Measurements from ENCODE around the gene BHLHA9.

The BHLHA9 gene

DNA sequence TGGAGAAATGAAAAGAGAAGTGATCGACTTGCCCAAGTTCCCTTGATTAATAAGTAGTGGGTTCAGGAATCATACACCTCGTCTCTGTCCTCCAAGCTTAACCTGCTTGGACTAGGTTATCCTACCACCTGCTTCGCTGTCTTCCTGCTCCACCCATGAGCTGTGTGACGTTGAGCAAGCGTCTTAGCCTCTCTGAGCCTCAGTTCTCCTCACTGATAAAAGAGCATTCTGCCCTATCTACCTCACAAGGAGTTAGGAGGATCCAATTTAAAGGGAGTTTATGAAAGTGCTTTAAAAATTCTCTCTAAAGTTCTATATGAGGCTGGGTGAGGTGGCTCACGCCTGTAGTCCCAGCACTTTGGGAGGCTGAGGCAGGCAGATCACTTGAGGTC is 9.5 kb upstream of the BHLHA9 start:
- TF ChIP-seq, protein P1, sequence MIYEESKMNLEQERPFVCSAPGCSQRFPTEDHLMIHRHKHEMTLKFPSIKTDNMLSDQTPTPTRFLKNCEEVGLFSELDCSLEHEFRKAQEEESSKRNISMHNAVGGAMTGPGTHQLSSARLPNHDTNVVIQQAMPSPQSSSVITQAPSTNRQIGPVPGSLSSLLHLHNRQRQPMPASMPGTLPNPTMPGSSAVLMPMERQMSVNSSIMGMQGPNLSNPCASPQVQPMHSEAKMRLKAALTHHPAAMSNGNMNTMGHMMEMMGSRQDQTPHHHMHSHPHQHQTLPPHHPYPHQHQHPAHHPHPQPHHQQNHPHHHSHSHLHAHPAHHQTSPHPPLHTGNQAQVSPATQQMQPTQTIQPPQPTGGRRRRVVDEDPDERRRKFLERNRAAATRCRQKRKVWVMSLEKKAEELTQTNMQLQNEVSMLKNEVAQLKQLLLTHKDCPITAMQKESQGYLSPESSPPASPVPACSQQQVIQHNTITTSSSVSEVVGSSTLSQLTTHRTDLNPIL (CRISPR knock-in tag; IDR thresholded peaks at IDR 0.05; ENCODE audit: low read depth), result no peak
- TF ChIP-seq ZC3H10 (CRISPR knock-in tag; IDR thresholded peaks at IDR 0.05) (no peak), ZFP3 (CRISPR knock-in tag; IDR thresholded peaks at IDR 0.05) (no peak), GLIS3 (CRISPR knock-in tag; IDR thresholded peaks at IDR 0.05) (no peak), SNAI2 (CRISPR knock-in tag; IDR thresholded peaks at IDR 0.05) (no peak), ESRRG (CRISPR knock-in tag; IDR thresholded peaks at IDR 0.05) (no peak), PPARA (CRISPR knock-in tag; IDR thresholded peaks at IDR 0.05; ENCODE audit: borderline replicate concordance) (no peak), ZNF565 (CRISPR knock-in tag; conservative IDR thresholded peaks at IDR 0.05; ENCODE audit: low read depth) (no peak), CSDC2 (CRISPR knock-in tag; IDR thresholded peaks at IDR 0.05) (no peak), ZNF70 (CRISPR knock-in tag; IDR thresholded peaks at IDR 0.05) (no peak), OSR1 (CRISPR knock-in tag; IDR thresholded peaks at IDR 0.05) (no peak)
- TF ChIP-seq, protein P2, sequence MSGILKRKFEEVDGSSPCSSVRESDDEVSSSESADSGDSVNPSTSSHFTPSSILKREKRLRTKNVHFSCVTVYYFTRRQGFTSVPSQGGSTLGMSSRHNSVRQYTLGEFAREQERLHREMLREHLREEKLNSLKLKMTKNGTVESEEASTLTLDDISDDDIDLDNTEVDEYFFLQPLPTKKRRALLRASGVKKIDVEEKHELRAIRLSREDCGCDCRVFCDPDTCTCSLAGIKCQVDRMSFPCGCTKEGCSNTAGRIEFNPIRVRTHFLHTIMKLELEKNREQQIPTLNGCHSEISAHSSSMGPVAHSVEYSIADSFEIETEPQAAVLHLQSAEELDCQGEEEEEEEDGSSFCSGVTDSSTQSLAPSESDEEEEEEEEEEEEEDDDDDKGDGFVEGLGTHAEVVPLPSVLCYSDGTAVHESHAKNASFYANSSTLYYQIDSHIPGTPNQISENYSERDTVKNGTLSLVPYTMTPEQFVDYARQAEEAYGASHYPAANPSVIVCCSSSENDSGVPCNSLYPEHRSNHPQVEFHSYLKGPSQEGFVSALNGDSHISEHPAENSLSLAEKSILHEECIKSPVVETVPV (CRISPR knock-in tag; IDR thresholded peaks at IDR 0.05), result no peak
- TF ChIP-seq, protein P3, sequence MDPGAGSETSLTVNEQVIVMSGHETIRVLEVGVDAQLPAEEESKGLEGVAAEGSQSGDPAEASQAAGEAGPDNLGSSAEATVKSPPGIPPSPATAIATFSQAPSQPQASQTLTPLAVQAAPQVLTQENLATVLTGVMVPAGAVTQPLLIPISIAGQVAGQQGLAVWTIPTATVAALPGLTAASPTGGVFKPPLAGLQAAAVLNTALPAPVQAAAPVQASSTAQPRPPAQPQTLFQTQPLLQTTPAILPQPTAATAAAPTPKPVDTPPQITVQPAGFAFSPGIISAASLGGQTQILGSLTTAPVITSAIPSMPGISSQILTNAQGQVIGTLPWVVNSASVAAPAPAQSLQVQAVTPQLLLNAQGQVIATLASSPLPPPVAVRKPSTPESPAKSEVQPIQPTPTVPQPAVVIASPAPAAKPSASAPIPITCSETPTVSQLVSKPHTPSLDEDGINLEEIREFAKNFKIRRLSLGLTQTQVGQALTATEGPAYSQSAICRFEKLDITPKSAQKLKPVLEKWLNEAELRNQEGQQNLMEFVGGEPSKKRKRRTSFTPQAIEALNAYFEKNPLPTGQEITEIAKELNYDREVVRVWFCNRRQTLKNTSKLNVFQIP (CRISPR knock-in tag; IDR thresholded peaks at IDR 0.05; ENCODE audit: borderline replicate concordance, low read depth), result no peak
- TF ChIP-seq, protein P4, sequence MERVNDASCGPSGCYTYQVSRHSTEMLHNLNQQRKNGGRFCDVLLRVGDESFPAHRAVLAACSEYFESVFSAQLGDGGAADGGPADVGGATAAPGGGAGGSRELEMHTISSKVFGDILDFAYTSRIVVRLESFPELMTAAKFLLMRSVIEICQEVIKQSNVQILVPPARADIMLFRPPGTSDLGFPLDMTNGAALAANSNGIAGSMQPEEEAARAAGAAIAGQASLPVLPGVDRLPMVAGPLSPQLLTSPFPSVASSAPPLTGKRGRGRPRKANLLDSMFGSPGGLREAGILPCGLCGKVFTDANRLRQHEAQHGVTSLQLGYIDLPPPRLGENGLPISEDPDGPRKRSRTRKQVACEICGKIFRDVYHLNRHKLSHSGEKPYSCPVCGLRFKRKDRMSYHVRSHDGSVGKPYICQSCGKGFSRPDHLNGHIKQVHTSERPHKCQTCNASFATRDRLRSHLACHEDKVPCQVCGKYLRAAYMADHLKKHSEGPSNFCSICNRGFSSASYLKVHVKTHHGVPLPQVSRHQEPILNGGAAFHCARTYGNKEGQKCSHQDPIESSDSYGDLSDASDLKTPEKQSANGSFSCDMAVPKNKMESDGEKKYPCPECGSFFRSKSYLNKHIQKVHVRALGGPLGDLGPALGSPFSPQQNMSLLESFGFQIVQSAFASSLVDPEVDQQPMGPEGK (CRISPR knock-in tag; IDR thresholded peaks at IDR 0.05; ENCODE audit: borderline replicate concordance), result no peak
- TF ChIP-seq, protein P5, sequence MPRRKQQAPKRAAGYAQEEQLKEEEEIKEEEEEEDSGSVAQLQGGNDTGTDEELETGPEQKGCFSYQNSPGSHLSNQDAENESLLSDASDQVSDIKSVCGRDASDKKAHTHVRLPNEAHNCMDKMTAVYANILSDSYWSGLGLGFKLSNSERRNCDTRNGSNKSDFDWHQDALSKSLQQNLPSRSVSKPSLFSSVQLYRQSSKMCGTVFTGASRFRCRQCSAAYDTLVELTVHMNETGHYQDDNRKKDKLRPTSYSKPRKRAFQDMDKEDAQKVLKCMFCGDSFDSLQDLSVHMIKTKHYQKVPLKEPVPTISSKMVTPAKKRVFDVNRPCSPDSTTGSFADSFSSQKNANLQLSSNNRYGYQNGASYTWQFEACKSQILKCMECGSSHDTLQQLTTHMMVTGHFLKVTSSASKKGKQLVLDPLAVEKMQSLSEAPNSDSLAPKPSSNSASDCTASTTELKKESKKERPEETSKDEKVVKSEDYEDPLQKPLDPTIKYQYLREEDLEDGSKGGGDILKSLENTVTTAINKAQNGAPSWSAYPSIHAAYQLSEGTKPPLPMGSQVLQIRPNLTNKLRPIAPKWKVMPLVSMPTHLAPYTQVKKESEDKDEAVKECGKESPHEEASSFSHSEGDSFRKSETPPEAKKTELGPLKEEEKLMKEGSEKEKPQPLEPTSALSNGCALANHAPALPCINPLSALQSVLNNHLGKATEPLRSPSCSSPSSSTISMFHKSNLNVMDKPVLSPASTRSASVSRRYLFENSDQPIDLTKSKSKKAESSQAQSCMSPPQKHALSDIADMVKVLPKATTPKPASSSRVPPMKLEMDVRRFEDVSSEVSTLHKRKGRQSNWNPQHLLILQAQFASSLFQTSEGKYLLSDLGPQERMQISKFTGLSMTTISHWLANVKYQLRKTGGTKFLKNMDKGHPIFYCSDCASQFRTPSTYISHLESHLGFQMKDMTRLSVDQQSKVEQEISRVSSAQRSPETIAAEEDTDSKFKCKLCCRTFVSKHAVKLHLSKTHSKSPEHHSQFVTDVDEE (CRISPR knock-in tag; IDR thresholded peaks at IDR 0.05), result no peak
- no peak for ATAC-seq

DNA sequence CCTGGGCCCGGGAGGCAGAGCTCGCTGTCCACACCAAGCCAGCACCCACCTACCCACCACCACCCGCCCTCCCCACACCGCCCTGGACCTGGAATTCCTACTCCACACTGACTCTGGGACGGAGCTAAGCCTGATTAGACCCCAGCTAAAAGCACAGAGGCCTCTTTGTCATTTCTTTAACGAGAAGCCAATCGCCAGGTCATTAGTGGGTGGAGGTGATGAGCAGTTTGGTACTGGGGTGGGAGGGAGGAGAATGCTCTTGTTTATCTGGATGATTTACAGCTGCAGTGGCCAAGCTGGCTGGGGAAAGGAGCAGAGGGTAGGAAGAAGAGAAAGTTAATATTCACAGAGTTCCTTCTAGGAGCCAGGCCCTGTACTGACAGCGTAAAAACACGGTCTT is 6.0 kb upstream of the BHLHA9 start:
- TF ChIP-seq ZNF565 (CRISPR knock-in tag; conservative IDR thresholded peaks at IDR 0.05; ENCODE audit: low read depth), result no peak
- TF ChIP-seq, protein P1 (CRISPR knock-in tag; IDR thresholded peaks at IDR 0.05; ENCODE audit: low read depth), result no peak
- TF ChIP-seq ZFP30 (CRISPR knock-in tag; IDR thresholded peaks at IDR 0.05), result no peak
- no peak for TF ChIP-seq ZNF70 (CRISPR knock-in tag; IDR thresholded peaks at IDR 0.05)
- TF ChIP-seq TCF4 (CRISPR knock-in tag; IDR thresholded peaks at IDR 0.05; ENCODE audit: borderline replicate concordance), result no peak
- no peak for TF ChIP-seq ARNTL (CRISPR knock-in tag; IDR thresholded peaks at IDR 0.05; ENCODE audit: borderline replicate concordance, low read depth)
- TF ChIP-seq CSDC2 (CRISPR knock-in tag; IDR thresholded peaks at IDR 0.05), result no peak
- TF ChIP-seq, protein P5 (CRISPR knock-in tag; IDR thresholded peaks at IDR 0.05), result no peak
- TF ChIP-seq, protein P4 (CRISPR knock-in tag; IDR thresholded peaks at IDR 0.05; ENCODE audit: borderline replicate concordance), result no peak
- TF ChIP-seq ESRRG (CRISPR knock-in tag; IDR thresholded peaks at IDR 0.05), result no peak
- TF ChIP-seq ZC3H10 (CRISPR knock-in tag; IDR thresholded peaks at IDR 0.05), result no peak
- ATAC-seq, result no peak

Measured in SK-N-SH treated with all-trans-retinoic acid at 6 μM for 48 hours (cell line).